Stimulated activated CD8-positive, alpha-beta memory T cell treated with anti-CD3 and anti-CD28 coated beads, Interleukin-4, amount 100 ng/mL, for 24 hours (primary cell): Measurements from ENCODE around the gene PYGL.

Experiments
- DNase-seq: peaks from one replicate; pipeline ENCODE4 v3.0.0-alpha.2; 2020; ENCODE audit warnings: low read depth

PYGL gene

DNA sequence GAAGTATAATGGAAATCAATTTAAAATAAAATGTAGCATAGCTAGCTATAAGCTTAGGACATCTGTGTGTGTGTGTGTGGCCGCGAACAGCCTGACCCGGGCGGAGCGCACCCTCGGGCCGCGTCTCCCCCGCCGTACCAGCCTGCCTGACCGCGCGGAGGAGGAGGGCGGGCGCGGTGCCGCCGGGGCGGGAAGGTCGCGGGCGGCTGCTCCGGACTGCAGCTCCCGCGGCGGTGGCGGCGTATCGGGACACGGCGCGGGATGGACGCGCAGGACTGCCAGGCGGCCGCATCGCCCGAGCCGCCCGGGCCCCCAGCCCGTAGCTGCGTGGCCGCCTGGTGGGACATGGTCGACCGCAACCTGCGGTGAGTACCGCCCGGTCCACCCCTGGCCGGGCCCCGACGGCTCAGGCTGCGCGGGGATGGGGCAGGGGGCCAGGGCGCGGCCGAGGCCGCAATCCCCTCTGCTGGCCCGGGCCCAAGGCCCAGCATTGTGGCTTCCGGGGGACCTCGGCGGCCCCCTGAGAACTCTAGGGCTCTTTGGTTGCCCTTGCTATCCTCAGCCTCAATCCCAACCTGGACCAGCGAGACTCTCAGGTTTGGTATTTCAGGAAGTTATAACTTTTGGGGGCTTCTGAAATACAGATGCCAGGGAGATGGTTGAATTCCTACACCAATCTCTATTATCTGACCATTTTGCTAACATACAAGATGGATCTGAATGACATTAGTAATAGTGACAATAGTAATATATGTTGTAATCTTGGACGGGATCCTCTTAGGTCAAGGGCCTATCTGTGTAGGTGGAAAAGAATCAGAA is 72.2 kb downstream of the PYGL start, which contains the start of gene ABHD12B:
Gene ABHD12B, plus strand, starts transcription at position 140 of the 819 bp plus-strand sequence. Its CDS starts 122 bp downstream, at position 262.
- DNase-seq = no peak

DNA sequence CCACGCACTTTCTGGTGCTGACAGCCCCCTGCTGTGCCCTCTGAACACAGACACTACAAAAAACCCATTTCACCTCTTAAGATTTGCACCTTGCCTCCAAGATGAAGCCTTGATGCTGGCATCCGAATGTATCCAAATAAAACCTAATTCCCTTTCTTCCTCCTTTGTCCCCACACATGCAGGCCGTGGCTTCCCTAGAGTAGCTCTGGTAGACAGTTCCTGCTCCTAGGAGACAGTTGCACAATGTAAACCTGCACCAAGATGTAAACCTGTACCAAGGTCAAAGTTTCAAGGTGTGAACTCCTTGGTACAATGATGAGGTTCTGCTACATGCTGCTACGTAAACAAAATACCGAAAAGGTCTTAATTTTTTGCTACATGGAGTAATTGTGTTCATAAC is 73.1 kb downstream of the PYGL start:
- no peak for DNase-seq

DNA sequence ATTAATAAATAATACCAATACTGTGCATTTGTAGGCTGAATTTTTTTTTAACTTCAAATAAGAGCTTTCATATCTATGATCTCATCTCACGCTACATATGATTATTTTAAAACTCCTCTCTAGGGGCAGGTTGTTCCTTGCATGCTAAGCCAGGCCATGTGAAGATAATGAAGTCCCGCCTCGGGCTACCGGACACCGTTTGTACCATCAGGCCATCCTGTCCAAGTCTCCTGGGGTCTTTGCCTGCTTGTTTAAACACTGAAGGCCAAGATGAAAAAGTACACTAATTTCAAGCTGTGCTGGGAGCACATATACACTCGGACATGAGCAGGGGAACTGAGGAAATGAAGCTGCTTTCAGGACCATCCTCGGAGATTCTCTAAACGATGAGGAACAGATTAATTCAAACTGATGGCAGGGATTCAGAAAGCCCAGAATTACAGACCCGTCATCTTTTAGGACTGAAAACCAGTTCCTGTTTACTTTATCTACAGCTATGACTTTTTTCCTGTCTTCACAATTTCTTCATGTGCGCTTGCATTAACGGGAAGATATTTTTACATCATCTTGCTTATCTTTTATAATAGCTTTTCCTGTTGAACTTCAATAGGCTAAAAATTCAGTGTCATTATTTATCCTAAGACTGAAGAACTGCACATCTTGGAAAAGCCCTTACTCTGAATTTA is 78.7 kb downstream of the PYGL start:
- no peak for DNase-seq

DNA sequence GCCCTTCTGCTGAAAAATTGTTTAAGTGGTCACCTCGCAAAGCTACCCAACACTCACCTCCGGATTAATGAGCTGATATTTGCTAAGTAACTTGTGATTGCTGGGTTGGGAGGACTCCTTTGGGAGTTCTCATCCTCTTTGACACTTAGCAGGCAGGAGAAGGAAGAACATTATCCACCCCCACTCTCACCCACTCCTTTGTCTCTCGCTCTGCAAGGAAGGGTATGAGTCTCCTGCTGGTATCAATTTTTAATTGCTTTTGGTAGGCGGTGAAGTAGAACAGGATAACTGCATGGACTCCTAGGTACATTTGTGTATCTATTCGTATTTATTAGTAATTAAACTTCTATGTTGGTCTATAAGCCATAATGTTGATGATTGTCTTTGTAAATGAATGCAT is 79.3 kb downstream of the PYGL start:
- no peak for DNase-seq

DNA sequence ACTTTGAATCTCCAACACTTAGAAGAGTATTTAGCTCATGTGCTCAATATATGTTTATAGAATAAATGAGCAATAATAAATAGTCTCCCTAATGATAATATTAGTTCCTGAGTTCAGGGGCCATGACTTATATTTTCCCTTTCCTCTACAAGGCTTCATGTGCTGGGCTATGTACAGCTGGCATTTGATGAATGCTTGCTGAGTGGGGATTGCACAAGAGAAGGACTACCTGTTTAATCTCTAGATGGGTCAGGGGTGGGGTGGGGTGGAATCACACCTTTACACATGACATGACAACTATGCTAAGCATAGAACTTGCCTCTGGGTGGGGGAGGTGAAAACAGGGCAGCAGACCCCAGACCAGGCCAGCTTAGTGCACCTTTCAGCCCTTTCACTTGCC is 80.0 kb downstream of the PYGL start:
- DNase-seq = no peak

DNA sequence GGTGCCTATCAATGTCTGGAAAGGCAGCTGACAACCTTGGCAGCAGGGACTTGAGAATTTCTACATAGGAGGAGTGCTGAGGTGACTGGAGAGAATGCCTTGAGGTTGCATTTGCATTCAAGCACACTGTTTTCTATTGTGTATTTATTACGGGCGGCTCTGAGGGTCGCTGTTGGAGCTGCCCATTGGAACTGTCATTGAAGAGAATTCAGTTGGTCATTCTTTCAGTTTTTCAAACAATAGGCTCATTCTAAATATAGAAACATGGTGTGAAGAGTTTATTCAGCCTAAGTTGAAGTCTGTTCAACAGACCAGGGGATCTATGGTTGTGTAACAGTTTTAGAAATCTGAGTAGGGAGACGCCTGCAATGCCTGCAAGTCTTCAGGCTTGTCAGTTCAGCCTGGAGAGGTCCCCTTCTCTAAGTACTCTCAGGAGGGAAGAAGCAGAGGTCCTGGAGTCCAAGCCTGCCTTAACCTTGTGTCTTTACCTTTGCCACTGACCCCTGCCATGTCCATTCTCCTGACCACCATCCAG is 82.2 kb downstream of the PYGL start:
- DNase-seq = no peak

DNA sequence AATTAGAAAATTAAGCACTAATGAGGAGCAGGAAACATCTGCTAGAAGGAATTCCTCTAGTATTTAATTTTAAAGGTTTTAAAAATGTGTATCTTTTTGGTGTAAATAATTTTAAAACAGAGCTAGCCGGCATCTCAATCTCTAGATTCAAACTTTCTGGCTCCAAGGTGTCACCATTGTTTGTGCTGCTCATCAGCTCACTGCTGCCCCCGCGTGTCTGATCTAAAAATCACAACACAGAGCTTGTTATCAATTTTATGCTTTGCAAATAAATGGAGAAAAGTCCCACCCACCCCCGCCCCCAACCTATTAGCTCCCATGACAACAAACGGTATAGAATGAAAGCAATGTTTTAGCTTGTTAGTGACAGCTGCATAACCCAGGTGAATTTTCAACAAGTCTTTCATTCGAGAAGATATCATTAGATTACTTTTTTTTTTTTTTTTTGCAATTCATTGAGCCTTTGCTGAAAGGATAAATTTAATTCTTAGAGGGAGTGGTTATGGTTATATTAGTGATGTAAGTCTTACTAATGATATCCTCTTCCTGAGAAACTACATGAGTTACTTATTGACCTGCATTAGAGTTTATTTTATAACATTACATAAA is 83.7 kb downstream of the PYGL start:
- peak; percentile 80 for DNase-seq

DNA sequence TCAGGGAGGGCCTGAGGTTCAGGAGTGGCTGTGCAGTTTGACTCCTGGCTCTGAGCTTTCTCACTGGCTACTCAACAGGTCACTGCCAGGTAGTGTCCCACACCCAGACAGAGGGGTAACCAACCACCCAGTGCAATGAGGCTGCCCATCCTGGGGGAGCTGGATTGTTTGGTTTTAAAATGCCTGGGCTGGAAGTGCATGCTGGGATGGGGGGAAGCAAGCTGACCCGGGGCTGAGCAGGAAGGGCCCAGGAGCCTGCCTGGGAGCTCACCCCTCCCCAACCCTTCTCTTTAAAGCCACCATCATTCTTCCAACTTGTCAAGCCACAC is 85.0 kb downstream of the PYGL start:
- no peak for DNase-seq

DNA sequence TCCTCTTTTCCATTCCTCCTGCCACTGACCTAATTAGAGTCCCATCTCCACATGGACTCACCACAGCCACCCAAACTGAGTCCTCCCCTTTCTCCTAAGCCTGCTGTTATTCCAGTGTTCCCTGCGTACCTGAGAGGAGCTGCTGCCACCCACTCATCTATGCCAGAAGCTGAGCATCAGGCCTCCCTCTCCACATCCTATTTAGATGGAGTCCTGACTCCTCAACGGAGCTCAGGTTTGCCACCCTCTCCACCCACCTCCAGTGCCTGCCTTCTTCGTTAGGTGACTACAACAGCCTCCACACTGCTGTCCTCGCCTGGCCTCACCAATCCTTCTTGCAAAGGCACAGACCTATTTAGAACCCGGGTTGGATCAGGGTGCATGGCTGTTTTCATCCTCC is 87.6 kb downstream of the PYGL start:
- no peak for DNase-seq

DNA sequence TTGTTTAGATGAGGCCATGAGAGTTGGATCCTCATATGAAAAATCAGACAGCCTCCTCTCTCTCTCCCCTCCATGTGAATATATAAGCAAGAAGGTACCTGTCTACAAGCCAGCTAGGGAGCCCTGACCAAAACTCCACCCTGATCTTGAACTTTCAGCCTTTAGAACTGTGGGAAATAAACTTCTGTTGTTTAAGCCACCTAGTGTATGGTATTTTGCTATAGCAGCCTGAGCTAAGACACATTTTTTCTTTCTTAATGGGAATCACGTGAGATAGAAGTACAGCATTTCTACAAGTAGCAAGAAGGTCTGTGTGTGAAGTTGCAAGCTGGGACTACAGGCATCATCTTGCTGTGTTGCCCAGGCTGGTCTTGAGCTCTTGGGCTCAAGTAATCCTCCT is 88.7 kb downstream of the PYGL start:
- no peak for DNase-seq
